ENCODE results near the gene WIPI1. TPM values are rescaled to one million over a fixed set of nuclear protein-coding genes. Genes with fewer than 3 reads are reported as not detected.

WIPI1 gene
- total RNA-seq, 3 donors from 2014 or later (not counting 1 experiment from before 2014, with no cell fraction given) = 29.0 to 41.4 (median 32.0) TPM

DNA sequence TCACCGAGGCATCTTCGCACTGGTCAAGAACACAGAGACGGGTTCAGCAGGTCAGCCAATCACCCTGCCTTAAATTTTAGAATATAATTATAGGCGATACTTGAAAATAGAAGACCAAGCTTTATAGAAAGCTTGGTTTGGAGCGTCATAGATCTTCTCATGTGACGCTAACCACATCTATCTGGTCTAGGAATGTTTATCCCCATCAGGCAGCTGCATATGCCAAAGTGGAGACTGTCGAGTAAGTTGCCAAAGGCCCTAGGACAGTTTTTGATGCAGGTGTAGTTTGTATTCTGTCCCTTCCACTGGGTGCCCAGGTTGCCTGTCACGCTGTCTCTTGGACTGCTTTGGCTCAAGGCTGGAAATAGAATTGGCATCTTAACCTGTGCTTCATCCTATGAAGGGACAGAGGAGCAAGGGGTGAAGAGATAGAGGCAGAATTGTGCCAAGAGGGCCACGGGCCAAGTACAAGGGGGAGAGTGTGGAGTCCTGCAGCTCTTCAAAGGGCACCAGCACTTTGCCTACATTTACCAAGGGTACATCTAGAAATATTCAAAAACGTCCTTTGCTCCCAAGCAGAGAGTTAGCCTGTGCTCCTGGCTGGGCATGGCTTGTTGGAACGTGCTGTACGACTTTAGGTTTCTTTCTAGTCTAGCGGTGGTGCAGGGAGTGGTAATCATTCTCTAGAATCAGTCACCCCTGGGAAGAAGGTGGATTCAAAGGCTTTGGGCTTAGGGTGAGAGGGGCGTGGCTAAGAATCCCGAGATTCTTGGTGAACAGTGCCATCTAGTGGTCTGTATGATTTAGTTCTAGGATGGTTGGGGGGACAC lies 5.3 kb upstream of the WIPI1 start:
- intact Hi-C loops (cut with micrococcal nuclease) = loop anchor here (1.0 to 5.0 kb wide), 5 partner anchors 26 to 500 kb away; partner anchors contain the start of gene AMZ2
- Mint-ChIP-seq H3K27ac (peak overlapping the region; percentile 94 to 97), H3K36me3 (no peaks in the 10 kb centered on the region), H3K4me3 (peak overlapping the region; percentile 38), H3K9me3 (no peaks in the 10 kb centered on the region), H3K4me1 (peaks cover 55 to 64% of the 10 kb centered on the region in 2 donors), H3K27me3 (ENCODE audit: low read depth in 2 of 2) (peaks cover 0 to 2% of the 10 kb centered on the region in 2 donors)
- no peak overlapping the region for H3K4me3 ChIP-seq (ENCODE audit: low read length)
- no peak overlapping the region for H3K27ac ChIP-seq (ENCODE audit: low read length)
- peaks cover 36% of the 10 kb centered on the region for H3K4me1 ChIP-seq (ENCODE audit: control insufficient read depth, insufficient read depth, low read length)
- H3K27me3 ChIP-seq (ENCODE audit: control insufficient read depth, insufficient read depth, low read length) = no peaks in the 10 kb centered on the region
- H3K36me3 ChIP-seq (ENCODE audit: control insufficient read depth, insufficient read depth, low read length) = no peaks in the 10 kb centered on the region
- TF ChIP-seq, protein P1, sequence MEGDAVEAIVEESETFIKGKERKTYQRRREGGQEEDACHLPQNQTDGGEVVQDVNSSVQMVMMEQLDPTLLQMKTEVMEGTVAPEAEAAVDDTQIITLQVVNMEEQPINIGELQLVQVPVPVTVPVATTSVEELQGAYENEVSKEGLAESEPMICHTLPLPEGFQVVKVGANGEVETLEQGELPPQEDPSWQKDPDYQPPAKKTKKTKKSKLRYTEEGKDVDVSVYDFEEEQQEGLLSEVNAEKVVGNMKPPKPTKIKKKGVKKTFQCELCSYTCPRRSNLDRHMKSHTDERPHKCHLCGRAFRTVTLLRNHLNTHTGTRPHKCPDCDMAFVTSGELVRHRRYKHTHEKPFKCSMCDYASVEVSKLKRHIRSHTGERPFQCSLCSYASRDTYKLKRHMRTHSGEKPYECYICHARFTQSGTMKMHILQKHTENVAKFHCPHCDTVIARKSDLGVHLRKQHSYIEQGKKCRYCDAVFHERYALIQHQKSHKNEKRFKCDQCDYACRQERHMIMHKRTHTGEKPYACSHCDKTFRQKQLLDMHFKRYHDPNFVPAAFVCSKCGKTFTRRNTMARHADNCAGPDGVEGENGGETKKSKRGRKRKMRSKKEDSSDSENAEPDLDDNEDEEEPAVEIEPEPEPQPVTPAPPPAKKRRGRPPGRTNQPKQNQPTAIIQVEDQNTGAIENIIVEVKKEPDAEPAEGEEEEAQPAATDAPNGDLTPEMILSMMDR (IDR thresholded peaks at IDR 0.05) = peak; percentile 76
- ATAC-seq (peak; percentile 62 to 83 (median 71)), DNase-seq (peak; percentile 52 to 93)
- 52% methylated on average over 15 of the region's 15 CpGs for WGBS (ENCODE audit: insufficient coverage)
- H3K9me3 ChIP-seq (ENCODE audit: control insufficient read depth, insufficient read depth, low read length) = no peaks in the 10 kb centered on the region

- peak in 1 of 2 donors; percentile 20 for DNase-seq
- Mint-ChIP-seq H3K9me3 (no peaks in the 10 kb centered on the region), H3K27me3 (ENCODE audit: low read depth in 2 of 2) (no peaks in the 10 kb centered on the region), H3K36me3 (no peaks in the 10 kb centered on the region), H3K27ac (peak overlapping the region; percentile 94 to 97), H3K4me3 (peak overlapping the region; percentile 79), H3K4me1 (peaks cover 57 to 71% of the 10 kb centered on the region in 2 donors)
- TF ChIP-seq, protein P1 (IDR thresholded peaks at IDR 0.05) = no peak
- Histone ChIP-seq H3K27me3 (ENCODE audit: control insufficient read depth, insufficient read depth, low read length) (no peaks in the 10 kb centered on the region), H3K4me3 (ENCODE audit: low read length) (no peak overlapping the region), H3K9me3 (ENCODE audit: control insufficient read depth, insufficient read depth, low read length) (no peaks in the 10 kb centered on the region), H3K36me3 (ENCODE audit: control insufficient read depth, insufficient read depth, low read length) (no peaks in the 10 kb centered on the region), H3K4me1 (ENCODE audit: control insufficient read depth, insufficient read depth, low read length) (peaks cover 40% of the 10 kb centered on the region), H3K27ac (ENCODE audit: low read length) (peak overlapping the region; percentile 58)
- intact Hi-C loops (cut with micrococcal nuclease) = loop anchor here (1.0 to 5.0 kb wide), 4 partner anchors 51 to 404 kb away; partner anchors contain the start of genes AMZ2 and PRKAR1A
- no peak for ATAC-seq
- 20% methylated on average over 5 of the region's 5 CpGs for WGBS (ENCODE audit: insufficient coverage)
These were observed 4.3 kb upstream of the WIPI1 start for GRCh38 chr17:68461589-68461988.

DNA sequence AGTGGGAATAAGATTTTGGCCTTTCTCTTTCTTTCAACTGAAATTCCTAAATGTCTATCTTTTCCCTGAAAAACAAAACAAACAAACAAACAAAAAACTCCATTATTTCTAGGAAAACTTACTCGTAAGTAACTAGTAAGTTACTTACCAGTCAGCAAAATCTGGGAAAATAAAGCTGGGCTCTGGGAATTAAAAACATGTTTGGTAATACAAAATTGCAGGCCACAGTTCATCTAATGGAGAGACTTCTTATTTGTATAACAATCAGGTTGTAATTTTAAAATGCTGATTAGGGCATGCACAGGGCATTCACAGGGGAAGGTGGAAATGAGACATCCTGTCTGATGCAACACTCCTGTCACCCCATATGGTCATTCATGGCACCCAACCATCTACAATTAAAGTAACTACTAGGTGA lies 3.8 kb upstream of the WIPI1 start:
- Mint-ChIP-seq H3K27me3 (ENCODE audit: low read depth in 2 of 2) (no peaks in the 10 kb centered on the region), H3K4me1 (peaks cover 62 to 75% of the 10 kb centered on the region in 2 donors), H3K9me3 (no peaks in the 10 kb centered on the region), H3K4me3 (peak overlapping the region; percentile 79), H3K36me3 (no peaks in the 10 kb centered on the region), H3K27ac (peak overlapping the region; percentile 94 to 97)
- ATAC-seq (no peak), DNase-seq (peak in 1 of 2 donors; percentile 34)
- no CpG with 5 or more reads among the region's 1 CpG for WGBS (ENCODE audit: insufficient coverage)
- peaks cover 44% of the 10 kb centered on the region for H3K4me1 ChIP-seq (ENCODE audit: control insufficient read depth, insufficient read depth, low read length)
- intact Hi-C loops (cut with micrococcal nuclease) = loop anchor here (1.0 to 5.0 kb wide), 4 partner anchors 51 to 404 kb away; partner anchors contain the start of genes AMZ2 and PRKAR1A
- H3K27me3 ChIP-seq (ENCODE audit: control insufficient read depth, insufficient read depth, low read length) = no peaks in the 10 kb centered on the region
- H3K4me3 ChIP-seq (ENCODE audit: low read length) = no peak overlapping the region
- TF ChIP-seq, protein P1 (IDR thresholded peaks at IDR 0.05) = no peak
- peak overlapping the region; percentile 73 for H3K27ac ChIP-seq (ENCODE audit: low read length)
- no peaks in the 10 kb centered on the region for H3K36me3 ChIP-seq (ENCODE audit: control insufficient read depth, insufficient read depth, low read length)
- H3K9me3 ChIP-seq (ENCODE audit: control insufficient read depth, insufficient read depth, low read length) = no peaks in the 10 kb centered on the region
